Epithelial cell of esophagus (primary cell): ENCODE measurements around the gene SSRP1.
A peak's percentile ranks its signal among the peaks of the same experiment; 100 is the strongest.

Source experiments
- DNase-seq: peaks from one replicate; pipeline ENCODE4 v3.0.0; 2010; ENCODE audit warnings: low read depth
- H3K4me3 ChIP-seq: 2 replicates; pipeline ENCODE4 v1.5.1; 2011; ENCODE audit warnings: mild to moderate bottlenecking, low read length, control low read depth
- TF ChIP-seq, protein P1 (sequence below): IDR thresholded peaks from 2 replicates; pipeline ENCODE4 v1.5.1; 2011; ENCODE audit warnings: low read depth, mild to moderate bottlenecking, low read length, control low read depth, inconsistent platforms; ENCODE audit not compliant: insufficient read depth; ENCODE audit errors: missing control alignments

Gene SSRP1

DNA sequence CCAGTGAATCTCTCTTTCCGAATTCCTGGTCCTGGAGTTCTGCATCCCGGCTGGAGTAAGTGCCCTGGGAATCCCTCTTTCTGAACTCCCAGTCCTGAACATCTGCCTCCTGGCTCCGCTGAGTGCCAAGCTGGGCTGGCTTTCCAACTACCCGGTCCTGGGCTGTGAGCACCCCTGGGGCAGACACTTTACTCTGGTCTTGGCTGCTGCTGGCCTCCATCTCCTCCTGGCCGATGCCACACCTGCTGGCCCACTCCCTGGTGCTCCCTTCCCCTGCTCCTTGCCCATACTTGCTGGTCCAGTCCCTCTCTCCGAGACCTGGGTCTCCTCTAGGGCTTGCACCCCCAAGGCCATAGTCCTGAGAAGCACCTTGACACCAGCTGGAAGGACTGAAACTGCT lies 25.6 kb downstream of the SSRP1 start:
- TF ChIP-seq, protein P1, sequence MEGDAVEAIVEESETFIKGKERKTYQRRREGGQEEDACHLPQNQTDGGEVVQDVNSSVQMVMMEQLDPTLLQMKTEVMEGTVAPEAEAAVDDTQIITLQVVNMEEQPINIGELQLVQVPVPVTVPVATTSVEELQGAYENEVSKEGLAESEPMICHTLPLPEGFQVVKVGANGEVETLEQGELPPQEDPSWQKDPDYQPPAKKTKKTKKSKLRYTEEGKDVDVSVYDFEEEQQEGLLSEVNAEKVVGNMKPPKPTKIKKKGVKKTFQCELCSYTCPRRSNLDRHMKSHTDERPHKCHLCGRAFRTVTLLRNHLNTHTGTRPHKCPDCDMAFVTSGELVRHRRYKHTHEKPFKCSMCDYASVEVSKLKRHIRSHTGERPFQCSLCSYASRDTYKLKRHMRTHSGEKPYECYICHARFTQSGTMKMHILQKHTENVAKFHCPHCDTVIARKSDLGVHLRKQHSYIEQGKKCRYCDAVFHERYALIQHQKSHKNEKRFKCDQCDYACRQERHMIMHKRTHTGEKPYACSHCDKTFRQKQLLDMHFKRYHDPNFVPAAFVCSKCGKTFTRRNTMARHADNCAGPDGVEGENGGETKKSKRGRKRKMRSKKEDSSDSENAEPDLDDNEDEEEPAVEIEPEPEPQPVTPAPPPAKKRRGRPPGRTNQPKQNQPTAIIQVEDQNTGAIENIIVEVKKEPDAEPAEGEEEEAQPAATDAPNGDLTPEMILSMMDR = no peak
- H3K4me3 ChIP-seq = peak overlapping the region; percentile 84
- DNase-seq = no peak

DNA sequence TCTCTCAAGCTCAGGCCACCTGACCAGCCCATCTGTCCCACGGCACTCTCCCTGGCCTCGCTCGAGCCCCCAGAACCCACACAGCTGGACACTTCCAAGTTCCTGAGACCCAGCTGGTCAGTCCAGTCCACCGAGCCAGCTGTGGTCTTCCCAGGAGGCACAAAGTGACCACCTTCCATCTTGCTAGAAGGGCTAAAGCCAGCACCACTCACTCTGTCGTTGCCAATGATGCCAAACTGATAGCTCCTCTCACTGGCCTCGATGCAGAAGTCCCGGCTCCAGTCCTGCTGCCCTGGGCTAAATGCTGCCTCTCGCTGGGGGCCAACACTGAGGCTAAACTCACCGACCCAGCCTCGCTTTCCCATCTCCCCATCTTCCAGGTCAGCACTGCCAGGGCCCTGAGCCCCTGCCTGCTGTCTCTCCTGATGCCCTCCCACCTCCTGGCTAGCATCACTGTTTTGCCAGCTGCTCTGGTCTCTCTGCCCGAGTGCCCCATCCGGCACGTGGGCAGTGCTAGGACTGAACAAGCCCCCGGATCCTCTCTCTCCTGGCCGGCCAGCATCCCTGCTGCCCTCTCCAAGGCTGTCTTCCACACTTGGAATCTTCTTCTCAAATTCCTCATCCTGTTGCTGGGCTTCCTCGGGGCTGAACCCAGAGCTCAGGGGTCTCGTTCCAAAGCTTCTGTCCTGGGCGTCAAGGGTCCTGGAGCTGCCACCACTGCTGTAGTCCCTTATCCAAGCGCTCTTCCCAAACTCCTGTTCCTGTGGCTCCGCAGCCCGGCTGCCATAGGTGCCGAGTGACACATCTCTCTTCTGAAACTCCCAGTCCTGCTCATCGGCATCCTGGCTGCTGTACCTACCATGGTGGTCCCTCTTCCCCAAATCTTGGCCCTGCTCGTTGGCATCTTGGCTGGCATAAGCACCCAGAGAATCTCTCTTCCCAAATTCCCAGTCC lies 26.3 kb downstream of the SSRP1 start:
- H3K4me3 ChIP-seq = peak overlapping the region; percentile 84
- DNase-seq = no peak
- TF ChIP-seq, protein P1 = no peak

DNA sequence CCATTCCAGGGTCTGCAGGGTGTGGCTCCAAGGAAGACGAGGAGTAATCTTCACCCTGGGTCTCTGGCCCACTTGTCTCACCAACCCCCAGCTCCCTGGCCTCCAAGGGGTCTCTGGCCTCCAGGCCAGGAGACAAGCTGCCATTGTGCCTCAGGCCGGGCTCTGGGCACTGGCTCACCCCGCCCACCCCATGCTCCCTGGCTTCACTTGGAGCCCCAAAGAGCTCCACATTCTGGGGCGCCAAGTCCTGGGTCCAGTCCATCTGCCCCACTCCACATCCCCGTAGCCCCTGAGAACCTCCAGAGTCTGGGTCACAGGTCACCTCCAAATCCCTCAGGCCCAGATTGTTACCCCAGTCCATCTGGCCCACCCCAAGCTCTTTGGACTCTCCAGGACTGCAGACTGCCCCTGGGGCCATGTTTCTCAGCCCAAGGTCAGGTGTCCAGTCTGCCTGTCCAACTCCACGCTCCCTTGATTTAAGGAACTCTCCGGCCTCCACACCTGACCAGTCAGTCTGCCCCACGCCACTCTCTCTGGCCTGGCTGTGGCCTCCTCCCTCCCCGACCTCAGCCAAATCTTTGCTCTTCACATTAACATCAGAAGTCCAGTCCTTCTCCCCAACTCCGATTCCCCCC lies 27.1 kb downstream of the SSRP1 start:
- TF ChIP-seq, protein P1 = no peak
- H3K4me3 ChIP-seq = peak overlapping the region; percentile 84

DNA sequence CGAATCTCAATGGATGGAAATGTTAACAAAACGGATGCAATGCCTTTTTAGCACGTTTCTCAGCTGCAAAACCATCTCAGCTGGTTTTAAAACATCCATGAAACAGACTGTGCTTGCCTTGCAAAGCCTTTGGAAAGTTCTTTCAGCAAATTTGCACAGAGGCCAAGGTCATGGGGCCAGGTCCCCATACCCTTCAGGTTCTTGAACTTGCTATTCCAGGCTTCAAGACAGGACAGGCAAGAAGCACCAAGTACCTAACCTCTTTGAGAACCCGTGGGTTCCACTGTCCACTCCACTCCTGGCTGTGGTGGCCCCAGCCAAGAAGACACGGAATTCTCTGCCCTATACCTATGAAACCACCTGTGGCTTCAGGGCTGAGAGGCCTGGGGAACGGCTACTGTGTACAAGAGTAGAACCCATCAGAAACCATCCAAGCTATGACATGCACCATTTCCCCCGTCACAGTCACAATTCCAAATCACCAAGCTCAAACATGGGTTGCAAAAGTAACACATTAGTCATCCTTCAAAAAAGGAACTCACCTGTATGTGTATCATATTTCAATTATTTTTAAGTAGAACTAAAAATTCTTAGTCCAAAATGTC lies 27.9 kb downstream of the SSRP1 start:
- TF ChIP-seq, protein P1 = no peak
- peak; percentile 84 for DNase-seq
- peak overlapping the region; percentile 84 for H3K4me3 ChIP-seq

More for the DNA sequence above, 27.1 kb downstream of the SSRP1 start:
- no peak for DNase-seq

DNA sequence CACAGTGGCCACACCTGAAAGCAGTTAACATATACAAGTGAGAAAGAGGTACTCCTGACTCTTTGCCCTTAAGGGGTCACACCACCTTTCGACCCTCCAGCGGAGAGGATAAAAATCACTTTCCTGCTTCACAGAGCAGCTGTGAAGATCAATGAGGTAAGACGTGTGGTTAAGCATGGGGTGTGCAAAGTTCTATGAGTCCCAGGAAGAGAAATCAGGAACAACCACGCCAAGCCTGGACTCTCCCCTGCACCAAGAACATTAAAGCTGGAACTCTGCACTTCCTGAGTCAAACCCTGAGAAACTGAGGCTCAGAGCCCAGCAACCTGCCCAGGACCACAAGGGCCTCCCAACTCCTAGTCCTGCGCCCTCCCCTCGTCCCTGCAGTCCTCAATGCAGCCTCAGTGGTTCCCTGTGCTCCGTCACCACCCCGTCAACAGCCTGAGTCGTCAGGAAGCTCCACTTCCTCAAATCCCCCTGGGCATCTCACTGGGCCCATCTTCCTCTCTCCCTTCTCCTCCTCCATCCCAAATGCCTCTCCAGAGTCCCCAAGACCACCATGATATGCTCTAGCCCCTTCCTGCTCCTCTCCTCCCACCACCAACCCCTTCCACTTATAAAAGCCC lies 28.6 kb downstream of the SSRP1 start:
- TF ChIP-seq, protein P1 = no peak
- no peak for DNase-seq
- H3K4me3 ChIP-seq = peak overlapping the region; percentile 84

DNA sequence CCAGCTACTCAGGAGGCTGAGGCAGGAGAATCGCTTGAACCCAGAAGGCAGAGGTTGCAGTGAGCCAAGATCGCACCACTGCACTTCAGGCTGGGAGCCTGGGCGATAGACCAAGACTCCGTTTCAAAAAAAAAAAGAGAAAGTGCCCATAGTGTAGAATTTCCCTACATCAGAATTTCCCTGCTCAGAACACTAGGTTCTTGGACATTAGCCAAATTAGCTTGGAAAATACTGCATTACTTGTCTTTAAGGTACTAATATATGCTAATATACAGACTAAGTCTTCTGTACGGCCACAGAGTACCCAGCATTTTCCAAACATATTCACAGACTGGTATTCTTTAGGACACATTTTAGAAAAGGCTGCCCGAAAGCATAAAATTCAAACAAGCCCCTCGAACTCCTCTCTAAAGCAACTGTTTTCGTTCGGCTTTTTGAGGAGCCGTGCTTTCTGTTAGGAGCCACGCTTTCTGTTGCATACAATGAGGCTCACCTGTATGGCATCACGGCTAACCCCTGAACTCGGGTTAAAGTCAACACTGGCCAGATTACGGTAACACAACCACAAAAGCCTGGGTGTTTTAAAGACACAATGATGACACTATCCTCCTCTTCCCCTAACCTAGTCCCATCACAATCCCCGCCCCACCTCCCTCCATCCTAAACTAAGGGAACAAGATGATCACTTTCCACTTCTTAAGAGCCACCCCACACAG lies 29.4 kb downstream of the SSRP1 start:
- TF ChIP-seq, protein P1 = no peak
- peak overlapping the region; percentile 84 for H3K4me3 ChIP-seq
- DNase-seq = no peak
